ENCODE data around the gene NOBOX. TPM values are rescaled to one million over a fixed set of nuclear protein-coding genes. Genes with fewer than 3 reads are reported as not detected.
"Not testable (repeated sequence)": the region's sequence is repeated elsewhere in the genome, so short reads cannot be mapped to it uniquely, and the experiment has no call there.

NOBOX gene
- total RNA-seq, 2 experiments from 2014 or later, result not detected

GRCh38 chr7:144388950-144389349 lies 14.5 kb downstream of the NOBOX start:
- no peaks in the 10 kb centered on the region for H3K9me3 Mint-ChIP-seq
- no peaks in the 10 kb centered on the region for H3K27me3 Mint-ChIP-seq
- ChIA-PET POLR2A (no interaction called here), CTCF (no interaction called here)
- no peak overlapping the region for H3K4me3 Mint-ChIP-seq
- H3K4me1 Mint-ChIP-seq (ENCODE audit: low read depth), result peaks cover 18% of the 10 kb centered on the region
- no peaks in the 10 kb centered on the region for H3K36me3 Mint-ChIP-seq
- no peak for DNase-seq
- no peak overlapping the region for H3K27ac Mint-ChIP-seq
- intact Hi-C loops (cut with micrococcal nuclease), result no loop called here

- H3K4me3 Mint-ChIP-seq, result no peak overlapping the region
- ChIA-PET CTCF (interaction anchor here (1.8 kb wide), 1 partner anchor 259 kb away, joined by 4 read pairs; no protein-coding TSS in a partner anchor), POLR2A (no interaction called here)
- no peaks in the 10 kb centered on the region for H3K36me3 Mint-ChIP-seq
- intact Hi-C loops (cut with micrococcal nuclease), result no loop called here
- H3K4me1 Mint-ChIP-seq (ENCODE audit: low read depth), result peaks cover 18% of the 10 kb centered on the region
- no peaks in the 10 kb centered on the region for H3K27me3 Mint-ChIP-seq
- no peaks in the 10 kb centered on the region for H3K9me3 Mint-ChIP-seq
- no peak overlapping the region for H3K27ac Mint-ChIP-seq
- no peak for DNase-seq
Observed at GRCh38 chr7:144386741-144387140, 16.8 kb downstream of the NOBOX start.

GRCh38 chr7:144384555-144385245 lies 18.8 kb downstream of the NOBOX start:
- Mint-ChIP-seq H3K36me3 (peaks cover 5% of the 10 kb centered on the region), H3K9me3 (no peaks in the 10 kb centered on the region), H3K4me1 (ENCODE audit: low read depth) (peaks cover 18% of the 10 kb centered on the region), H3K27me3 (no peaks in the 10 kb centered on the region), H3K4me3 (no peak overlapping the region), H3K27ac (peak overlapping the region; percentile 51)
- CTCF ChIA-PET, result interaction anchor here (0.7 to 1.7 kb wide), 2 partner anchors 9 to 257 kb away, joined by 3 to 6 read pairs; no protein-coding TSS in a partner anchor
- DNase-seq, result peak; percentile 78
- intact Hi-C loops (cut with micrococcal nuclease), result no loop called here
- POLR2A ChIA-PET, result no interaction called here

GRCh38 chr7:144384071-144384470 lies 19.4 kb downstream of the NOBOX start:
- no peak for DNase-seq
- POLR2A ChIA-PET, result no interaction called here
- H3K27ac Mint-ChIP-seq, result peak overlapping the region; percentile 51
- H3K4me1 Mint-ChIP-seq (ENCODE audit: low read depth), result peaks cover 18% of the 10 kb centered on the region
- peaks cover 5% of the 10 kb centered on the region for H3K36me3 Mint-ChIP-seq
- intact Hi-C loops (cut with micrococcal nuclease), result no loop called here
- no peaks in the 10 kb centered on the region for H3K9me3 Mint-ChIP-seq
- H3K27me3 Mint-ChIP-seq, result no peaks in the 10 kb centered on the region
- no peak overlapping the region for H3K4me3 Mint-ChIP-seq
- CTCF ChIA-PET, result interaction anchor here (0.7 to 1.7 kb wide), 2 partner anchors 10 to 256 kb away, joined by 3 to 6 read pairs; no protein-coding TSS in a partner anchor

- no peaks in the 10 kb centered on the region for H3K27me3 Mint-ChIP-seq
- H3K4me3 Mint-ChIP-seq, result no peak overlapping the region
- H3K4me1 Mint-ChIP-seq (ENCODE audit: low read depth), result peaks cover 11% of the 10 kb centered on the region
- H3K36me3 Mint-ChIP-seq, result peaks cover 15% of the 10 kb centered on the region
- H3K9me3 Mint-ChIP-seq, result no peaks in the 10 kb centered on the region
- no peak overlapping the region for H3K27ac Mint-ChIP-seq
- POLR2A ChIA-PET, result no interaction called here
- CTCF ChIA-PET, result no interaction called here
- DNase-seq, result no peak
- intact Hi-C loops (cut with micrococcal nuclease), result no loop called here
Observed at GRCh38 chr7:144379776-144380384, 23.6 kb downstream of the NOBOX start.

GRCh38 chr7:144378651-144379050 lies 24.8 kb downstream of the NOBOX start:
- POLR2A ChIA-PET, result no interaction called here
- Mint-ChIP-seq H3K4me1 (ENCODE audit: low read depth) (no peaks in the 10 kb centered on the region), H3K27me3 (no peaks in the 10 kb centered on the region), H3K27ac (peak overlapping the region; percentile 11), H3K4me3 (no peak overlapping the region), H3K36me3 (peaks cover 15% of the 10 kb centered on the region), H3K9me3 (no peaks in the 10 kb centered on the region)
- CTCF ChIA-PET, result no interaction called here
- intact Hi-C loops (cut with micrococcal nuclease), result no loop called here
- no peak for DNase-seq

GRCh38 chr7:144369221-144369620 lies 34.3 kb downstream of the NOBOX start:
- H3K27me3 Mint-ChIP-seq, result not testable (repeated sequence)

GRCh38 chr7:144367250-144367649 lies 36.2 kb downstream of the NOBOX start:
- H3K4me1 Mint-ChIP-seq (ENCODE audit: low read depth); CTCF ChIA-PET; H3K27ac Mint-ChIP-seq; POLR2A ChIA-PET; H3K4me3 Mint-ChIP-seq; H3K9me3 Mint-ChIP-seq; H3K36me3 Mint-ChIP-seq; H3K27me3 Mint-ChIP-seq; DNase-seq; intact Hi-C loops (cut with micrococcal nuclease): not testable (repeated sequence)

More at GRCh38 chr7:144369221-144369620, 34.3 kb downstream of the NOBOX start:
- H3K9me3 Mint-ChIP-seq; DNase-seq; H3K4me1 Mint-ChIP-seq (ENCODE audit: low read depth); CTCF ChIA-PET; intact Hi-C loops (cut with micrococcal nuclease); H3K27ac Mint-ChIP-seq; H3K4me3 Mint-ChIP-seq; POLR2A ChIA-PET; H3K36me3 Mint-ChIP-seq: not testable (repeated sequence)

- H3K4me1 Mint-ChIP-seq (ENCODE audit: low read depth); intact Hi-C loops (cut with micrococcal nuclease); H3K36me3 Mint-ChIP-seq; H3K27ac Mint-ChIP-seq; DNase-seq; H3K4me3 Mint-ChIP-seq; H3K9me3 Mint-ChIP-seq; CTCF ChIA-PET; POLR2A ChIA-PET; H3K27me3 Mint-ChIP-seq: not testable (repeated sequence)
Observed at GRCh38 chr7:144365523-144365922, 38.0 kb downstream of the NOBOX start.

- POLR2A ChIA-PET; DNase-seq; CTCF ChIA-PET; intact Hi-C loops (cut with micrococcal nuclease); H3K9me3 Mint-ChIP-seq; H3K4me3 Mint-ChIP-seq; H3K27ac Mint-ChIP-seq; H3K36me3 Mint-ChIP-seq; H3K27me3 Mint-ChIP-seq; H3K4me1 Mint-ChIP-seq (ENCODE audit: low read depth): not testable (repeated sequence)
Observed at GRCh38 chr7:144362061-144362460, 41.4 kb downstream of the NOBOX start.

- H3K9me3 Mint-ChIP-seq; H3K4me3 Mint-ChIP-seq; CTCF ChIA-PET; POLR2A ChIA-PET; H3K36me3 Mint-ChIP-seq; intact Hi-C loops (cut with micrococcal nuclease); H3K27ac Mint-ChIP-seq; H3K27me3 Mint-ChIP-seq; DNase-seq: not testable (repeated sequence)
- H3K4me1 Mint-ChIP-seq (ENCODE audit: low read depth), result peaks cover 11% of the 10 kb centered on the region
Observed at GRCh38 chr7:144356860-144357259, 46.6 kb downstream of the NOBOX start.

- H3K4me3 Mint-ChIP-seq; DNase-seq; CTCF ChIA-PET; H3K27ac Mint-ChIP-seq; POLR2A ChIA-PET; H3K36me3 Mint-ChIP-seq; intact Hi-C loops (cut with micrococcal nuclease); H3K9me3 Mint-ChIP-seq; H3K27me3 Mint-ChIP-seq: not testable (repeated sequence)
- H3K4me1 Mint-ChIP-seq (ENCODE audit: low read depth), result peaks cover 13% of the 10 kb centered on the region
Observed at GRCh38 chr7:144356185-144356584, 47.3 kb downstream of the NOBOX start.

- H3K9me3 Mint-ChIP-seq; DNase-seq; H3K36me3 Mint-ChIP-seq; H3K27me3 Mint-ChIP-seq; intact Hi-C loops (cut with micrococcal nuclease); POLR2A ChIA-PET; CTCF ChIA-PET: not testable (repeated sequence)
- Mint-ChIP-seq H3K4me3 (peak within 1 kb of the TSS; percentile 84), H3K4me1 (ENCODE audit: low read depth) (peaks cover 14% of the 10 kb centered on the region), H3K27ac (peak within 1 kb of the TSS; percentile 79)
Observed at GRCh38 chr7:144355176-144355822, 48.2 kb downstream of the NOBOX start, which contains the start of gene ARHGEF5. Gene ARHGEF5, plus strand, starts transcription at chr7:144355402. Its CDS starts 7,268 bp downstream, at chr7:144362670.
